Measurements from ENCODE around the gene TBC1D22B.
"Not testable (repeated sequence)": the region's sequence is repeated elsewhere in the genome, so short reads cannot be mapped to it uniquely, and the experiment has no call there.

Gene TBC1D22B

DNA sequence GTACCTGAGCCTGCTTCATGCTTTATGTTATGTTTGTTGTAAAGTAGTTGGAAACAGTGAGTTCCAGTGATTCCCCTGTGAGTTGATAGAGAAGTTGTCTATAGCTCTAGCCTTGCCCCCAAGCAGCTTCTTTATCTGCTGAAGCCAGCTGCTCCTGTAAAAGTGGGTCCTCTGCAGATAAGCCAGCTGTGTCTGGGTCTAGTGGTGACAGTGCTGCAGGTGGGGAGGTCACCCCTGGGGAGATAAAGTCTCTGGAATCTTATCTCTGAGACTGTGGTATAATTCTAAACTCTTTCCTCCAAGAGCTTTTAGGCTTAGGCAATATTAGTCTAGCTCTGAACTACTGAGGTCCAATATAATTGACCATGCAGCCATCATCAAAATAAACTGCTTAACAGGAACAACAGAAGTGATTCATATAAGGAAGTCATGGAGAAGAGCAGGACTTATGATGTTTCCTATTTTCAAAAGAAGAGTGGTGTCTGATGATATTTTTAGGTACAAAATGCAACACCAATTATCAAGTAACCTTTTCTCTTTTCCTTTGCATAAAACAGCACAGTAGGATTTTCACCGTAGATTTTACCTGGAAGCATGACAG is 44.6 kb downstream of the TBC1D22B start:
- no peak for FAIRE-seq
- no peak for DNase-seq (ENCODE audit: low spot score)

DNA sequence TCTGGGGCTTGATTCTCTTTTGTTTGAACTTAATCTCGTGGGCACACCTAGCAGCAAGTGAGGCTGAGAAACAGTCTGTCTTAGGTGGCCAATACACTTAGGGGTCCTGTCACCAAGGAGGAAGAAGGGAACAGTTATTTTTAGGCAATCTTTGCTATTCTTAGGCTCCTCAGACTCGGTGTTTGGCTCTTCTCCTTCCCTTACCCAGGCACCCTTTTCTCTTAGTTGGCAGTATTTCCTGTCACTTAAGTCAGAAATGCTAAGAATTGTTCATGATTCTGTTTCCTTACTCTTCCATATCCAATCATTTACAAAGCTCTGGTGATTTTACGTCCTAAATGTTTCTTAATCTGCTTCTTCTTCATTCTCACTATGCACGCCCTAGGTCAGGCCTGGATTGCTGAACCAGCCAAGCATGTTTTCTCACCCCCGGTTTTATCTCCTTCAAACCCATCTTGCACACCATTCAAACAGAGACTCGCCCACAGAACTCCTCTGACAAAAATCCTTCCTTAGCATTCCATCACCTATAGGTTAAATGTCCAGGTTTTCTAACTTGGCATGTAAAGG is 45.6 kb downstream of the TBC1D22B start:
- DNase-seq (ENCODE audit: low spot score) (no peak), FAIRE-seq (no peak)

DNA sequence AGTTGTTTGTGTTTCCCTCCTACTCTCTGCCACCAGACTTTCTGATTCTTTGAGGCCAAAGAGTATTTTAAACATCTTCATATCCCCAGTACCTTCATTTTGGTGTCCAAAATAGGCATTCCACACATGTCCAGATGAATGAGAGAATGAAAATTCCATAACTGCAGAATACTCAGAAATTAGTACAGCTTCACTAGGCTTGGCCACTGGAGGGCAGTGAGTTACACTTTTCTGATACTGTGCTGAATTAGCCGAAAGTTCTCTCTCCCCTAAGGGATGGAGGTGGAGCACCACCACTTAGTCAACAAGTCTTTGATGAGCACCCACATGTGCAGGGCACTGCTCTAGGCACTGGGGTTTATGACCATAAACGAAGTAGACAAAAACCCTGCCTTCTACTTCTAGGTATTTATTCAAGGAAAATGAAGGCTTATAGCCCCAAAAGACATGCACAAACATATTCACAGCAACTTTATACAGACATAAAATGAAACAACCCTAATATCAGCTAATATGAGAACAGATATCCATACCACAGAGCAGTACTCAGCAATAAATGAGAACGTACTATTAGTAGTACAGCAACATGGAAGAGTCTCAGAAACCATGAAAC is 46.4 kb downstream of the TBC1D22B start:
- DNase-seq (ENCODE audit: low spot score) = peak; percentile 54
- no peak for FAIRE-seq

DNA sequence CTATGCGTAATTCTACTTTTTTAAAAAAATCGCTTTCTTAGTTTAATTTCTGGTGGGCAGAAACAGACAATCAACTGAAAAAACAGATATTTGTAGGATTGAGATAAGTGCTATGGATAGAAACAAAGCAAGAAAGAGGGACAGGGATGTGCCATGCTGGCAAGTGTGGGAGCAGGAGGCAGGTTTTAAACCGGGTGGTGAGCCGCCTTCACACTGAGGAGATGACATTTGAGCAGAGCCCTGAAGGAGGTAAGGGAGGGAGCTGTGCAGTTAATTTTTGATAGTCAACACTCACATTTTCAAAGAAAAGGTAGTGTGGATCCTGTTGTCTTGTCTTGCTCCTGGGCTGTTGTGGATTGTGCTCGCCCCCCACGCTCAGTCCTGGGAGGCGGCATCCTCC is 47.2 kb downstream of the TBC1D22B start:
- FAIRE-seq = no peak
- DNase-seq (ENCODE audit: low spot score) = no peak

DNA sequence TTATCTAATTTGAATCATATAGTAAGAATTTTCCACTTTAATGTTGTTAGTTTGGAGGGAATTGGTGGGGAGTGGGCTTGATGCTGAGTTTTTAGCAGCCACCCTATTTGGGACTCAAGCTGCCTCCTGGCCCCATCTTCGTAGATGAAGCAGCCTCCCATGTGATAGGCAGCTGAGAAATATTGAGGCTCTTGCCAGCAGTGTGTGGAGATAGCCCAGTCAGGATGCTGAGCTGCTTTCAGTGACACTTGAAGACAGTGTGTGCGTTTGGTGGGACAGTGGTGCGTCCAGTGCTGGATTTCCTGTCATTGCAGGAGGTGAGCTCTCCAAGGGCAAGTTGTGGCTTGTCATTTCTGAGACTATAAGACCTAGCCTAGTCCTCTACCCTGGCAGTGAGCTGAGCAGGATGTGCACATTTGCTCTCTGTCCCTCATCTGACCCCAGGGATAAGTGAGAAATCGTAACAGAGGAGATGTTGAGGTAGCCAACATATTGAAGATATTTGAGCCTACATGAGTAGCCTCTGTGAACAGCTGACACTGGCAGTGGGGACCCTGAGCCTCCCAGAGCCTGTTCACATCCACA is 48.4 kb downstream of the TBC1D22B start:
- no peak for FAIRE-seq
- no peak for DNase-seq (ENCODE audit: low spot score)

DNA sequence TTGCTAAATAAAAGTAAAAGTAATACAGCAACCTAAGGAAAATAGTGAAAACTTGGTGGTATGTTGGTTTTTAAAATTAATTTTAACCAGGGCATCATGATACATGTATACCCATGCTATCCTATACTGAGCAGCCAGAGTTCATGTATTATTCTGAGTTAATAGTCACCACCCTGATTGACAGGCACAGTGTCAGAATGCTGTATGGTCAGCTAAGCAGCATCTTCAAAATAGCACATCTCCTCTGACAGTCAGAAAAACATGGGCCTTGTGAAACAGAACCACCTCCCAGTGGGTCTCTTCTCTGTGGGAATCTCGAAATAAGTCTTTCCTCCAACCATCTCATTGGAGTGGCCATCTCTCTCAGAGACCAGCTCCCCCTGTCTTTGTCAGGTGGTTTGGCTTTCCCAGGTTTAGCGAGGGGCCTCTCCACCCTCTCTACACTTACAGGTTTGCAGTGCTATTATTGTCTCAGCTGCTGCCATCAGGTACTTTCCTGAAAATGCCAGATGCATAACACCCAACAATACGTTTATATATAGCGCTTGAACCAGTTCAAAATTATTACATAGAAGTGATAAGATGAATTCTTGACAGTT is 49.2 kb downstream of the TBC1D22B start:
- FAIRE-seq (no peak), DNase-seq (ENCODE audit: low spot score) (no peak)

DNA sequence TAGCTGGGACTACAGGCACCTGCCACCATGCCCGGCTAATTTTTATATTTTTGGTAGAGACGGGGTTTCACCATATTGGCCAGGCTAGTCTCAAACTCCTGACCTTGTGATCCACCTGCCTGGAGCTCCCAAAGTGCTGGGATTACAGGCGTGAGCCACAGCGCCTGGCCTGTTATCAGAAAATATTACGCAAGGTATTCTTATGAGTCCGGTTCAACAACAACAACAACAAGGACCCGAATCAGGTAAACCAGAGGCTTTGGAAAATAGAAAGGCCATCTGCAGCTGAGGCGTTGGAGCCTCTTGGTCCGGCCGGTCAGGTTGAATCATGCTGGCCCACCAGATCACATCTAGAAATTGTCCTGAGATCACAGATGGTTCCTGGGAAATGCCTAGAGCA is 49.9 kb downstream of the TBC1D22B start:
- FAIRE-seq; DNase-seq (ENCODE audit: low spot score): not testable (repeated sequence)

DNA sequence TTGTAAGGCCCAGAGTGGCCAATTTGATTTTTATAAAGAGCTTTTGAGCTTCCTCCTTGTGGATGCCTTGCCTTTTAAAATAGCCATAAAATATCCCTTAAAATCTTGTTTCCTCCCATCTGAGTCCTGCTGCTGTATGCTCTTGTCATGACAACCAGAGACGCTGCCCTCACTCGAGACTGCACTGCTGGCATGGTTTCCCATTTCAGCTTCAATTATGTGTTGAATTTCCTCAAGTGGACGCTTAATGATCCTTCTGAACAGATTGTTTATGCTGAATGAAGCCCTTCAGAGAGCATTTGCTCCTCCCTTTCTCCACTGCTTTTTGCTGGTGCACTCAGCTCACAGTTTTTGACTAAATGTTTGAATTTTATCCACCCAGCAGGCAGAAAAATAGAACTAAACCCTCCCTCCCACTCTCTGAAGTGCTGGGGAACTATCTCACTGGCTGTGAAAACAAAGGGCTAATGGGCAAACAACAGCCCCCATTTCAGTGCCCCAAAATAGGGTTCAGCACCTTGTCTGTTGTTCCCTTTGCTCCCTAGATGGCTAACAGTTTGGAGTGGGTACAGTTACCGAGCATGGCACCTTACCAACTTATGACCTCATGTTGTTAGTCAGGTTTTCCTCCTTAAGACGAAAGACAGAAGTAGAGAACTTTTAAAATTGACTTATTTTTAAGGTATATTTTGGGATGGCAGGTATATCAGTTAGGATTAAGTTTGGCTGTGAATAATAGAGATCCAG is 50.7 kb downstream of the TBC1D22B start:
- FAIRE-seq = no peak
- no peak for DNase-seq (ENCODE audit: low spot score)

DNA sequence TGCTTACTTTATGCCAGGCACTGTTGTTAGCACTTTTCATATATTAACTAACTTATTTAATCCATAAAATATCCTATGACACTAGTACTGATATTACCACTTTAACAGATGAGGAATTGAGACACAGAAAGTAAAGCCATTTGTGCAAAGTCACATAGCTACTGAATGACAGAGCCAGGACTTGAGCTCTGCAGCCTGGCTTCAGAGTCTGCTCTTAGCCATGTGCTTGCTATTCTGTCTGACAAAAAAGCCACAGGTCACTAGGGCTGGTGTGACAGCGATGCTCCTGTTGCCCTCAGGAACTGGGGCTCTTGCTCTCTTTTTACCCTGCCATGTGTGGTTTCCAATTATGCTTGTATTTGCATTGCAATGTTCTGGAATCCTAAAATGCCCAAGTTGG is 51.5 kb downstream of the TBC1D22B start:
- FAIRE-seq = no peak
- DNase-seq (ENCODE audit: low spot score) = no peak

DNA sequence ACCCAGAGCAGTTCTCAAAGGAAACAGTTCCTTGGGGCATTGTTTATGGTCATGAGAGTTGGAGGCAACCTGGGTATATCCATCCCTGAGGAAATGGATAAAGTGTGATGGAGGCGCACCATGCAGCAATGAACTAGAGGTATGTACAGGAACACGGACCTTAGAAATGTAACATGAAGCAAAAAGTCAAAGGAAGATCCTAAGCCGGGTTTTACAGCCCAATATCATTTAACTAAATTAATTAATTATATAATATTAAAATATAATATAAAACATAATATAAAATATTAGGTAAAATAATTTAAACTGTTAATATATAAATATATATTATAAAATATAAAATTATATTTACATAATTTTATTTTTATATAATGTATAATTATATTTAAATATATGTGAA is 52.1 kb downstream of the TBC1D22B start:
- FAIRE-seq (no peak), DNase-seq (ENCODE audit: low spot score) (no peak)

DNA sequence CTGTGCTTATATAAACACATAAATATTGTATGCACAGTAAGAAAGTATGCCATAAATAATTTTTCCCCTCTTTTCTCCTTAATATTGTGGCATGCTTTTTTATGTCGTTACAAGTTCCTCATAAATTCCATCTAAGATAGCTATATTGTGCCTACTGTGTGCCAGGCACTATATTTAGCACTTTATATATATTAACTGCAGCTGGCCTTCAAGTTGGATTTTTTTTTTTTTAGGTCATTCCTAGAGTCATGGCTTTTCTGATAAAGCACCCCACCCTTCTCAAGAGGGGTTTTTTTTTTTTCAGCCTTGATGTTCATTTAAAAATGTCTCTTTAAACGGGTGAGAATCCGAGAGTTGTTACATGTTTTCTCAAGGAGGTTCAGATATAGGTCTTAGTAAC is 53.4 kb downstream of the TBC1D22B start:
- DNase-seq (ENCODE audit: low spot score) (no peak), FAIRE-seq (no peak)

DNA sequence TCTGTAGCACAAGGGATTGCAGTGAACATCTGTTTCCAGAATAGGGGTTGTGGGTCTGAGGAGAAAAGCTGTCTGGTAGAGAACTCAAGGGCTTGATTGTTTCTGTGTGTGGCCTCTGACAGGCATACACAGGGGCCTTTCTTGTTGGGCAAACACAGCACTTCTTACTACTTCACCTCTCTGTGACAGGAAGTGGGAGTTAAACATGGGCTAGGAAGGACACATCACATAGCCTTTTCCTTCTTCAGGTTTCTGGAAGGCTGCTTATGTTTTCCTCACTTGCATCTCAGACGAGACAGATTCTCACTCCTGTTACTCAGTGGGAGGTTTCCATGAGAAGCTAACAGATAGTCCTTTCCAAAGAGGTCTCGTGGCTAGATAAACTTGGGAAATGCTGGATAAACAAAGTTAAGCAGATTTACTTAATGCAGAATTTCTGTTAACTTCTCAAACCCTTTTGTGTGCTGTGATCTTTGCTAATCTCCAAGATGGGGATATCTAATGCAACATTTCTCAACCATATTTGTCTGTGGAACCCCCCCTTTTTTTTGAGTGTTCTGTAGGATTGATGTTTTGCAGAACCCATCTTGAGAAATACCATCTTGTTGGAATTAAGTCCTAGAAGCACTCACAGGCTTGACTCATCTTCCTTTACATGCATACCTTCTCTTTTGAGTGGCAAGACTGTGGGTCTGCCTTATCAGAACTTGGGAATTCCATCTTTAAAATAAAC is 54.3 kb downstream of the TBC1D22B start:
- FAIRE-seq (no peak), DNase-seq (ENCODE audit: low spot score) (no peak)

DNA sequence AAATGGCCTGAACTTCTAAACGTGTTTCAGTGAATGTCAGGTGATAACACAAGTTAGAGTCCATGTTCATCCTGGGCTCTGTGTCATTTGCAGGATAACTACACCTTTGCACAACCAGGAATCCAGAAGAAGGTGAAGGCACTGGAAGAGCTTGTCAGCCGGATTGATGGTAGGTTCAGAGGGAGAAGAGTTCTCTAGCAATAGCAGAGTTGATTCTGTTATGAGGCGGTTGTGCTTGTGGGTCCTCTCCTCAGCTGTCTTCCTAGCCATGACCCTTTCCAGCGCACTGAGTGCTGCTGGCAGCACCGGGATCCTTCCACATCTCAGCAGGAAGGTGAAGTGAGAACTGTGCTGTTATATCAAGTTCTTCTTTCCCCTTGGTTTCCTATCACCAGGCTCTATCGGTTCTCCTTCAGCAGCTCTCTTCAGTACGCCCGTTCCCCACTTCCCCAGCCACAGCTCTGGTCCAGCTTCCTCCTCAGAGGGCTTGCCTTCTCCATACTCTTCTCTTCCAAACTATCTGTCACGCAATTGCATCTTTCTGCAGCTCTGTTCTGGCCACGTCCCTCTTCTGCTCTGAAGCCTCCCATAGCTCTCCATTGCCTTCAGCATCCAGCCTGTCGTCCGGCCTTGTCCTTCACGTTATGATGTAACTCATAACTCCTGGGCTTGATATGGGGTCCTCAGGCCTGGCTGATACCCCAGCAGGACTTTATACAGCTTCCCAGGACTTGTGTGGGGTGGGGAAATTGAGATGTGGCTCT is 56.3 kb downstream of the TBC1D22B start:
- DNase-seq (ENCODE audit: low spot score) (no peak), FAIRE-seq (no peak)

DNA sequence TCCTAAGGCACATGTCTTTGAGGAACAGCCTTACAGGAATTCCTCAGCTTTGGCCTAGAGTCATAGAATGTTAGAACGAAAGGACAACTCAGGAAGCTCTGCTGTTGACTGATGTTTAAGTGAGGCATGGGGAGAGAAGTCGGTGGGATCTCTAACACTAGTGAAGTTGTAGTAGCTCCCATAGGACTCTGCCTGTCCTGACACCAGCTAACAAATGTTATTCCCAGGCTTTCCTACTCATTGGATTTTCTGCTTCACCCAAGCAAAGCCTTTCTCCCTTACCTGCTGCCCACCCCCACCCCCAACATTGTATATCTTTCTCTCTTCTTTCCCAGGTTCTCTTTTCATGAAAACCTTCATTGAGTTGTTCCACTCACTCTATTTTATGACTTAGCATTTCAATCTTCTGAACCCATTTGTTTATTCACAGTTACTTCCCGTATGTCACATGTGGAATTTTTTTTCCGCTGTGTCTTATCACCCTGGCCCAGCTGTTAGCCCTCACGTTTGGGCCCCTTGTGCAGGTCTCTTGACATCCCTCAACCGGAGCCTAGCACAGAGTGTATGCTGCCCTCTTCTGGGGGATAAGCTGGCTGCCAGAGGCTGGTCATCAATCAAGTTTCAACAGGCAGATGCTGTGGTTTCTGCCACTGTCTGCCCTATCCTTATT is 57.0 kb downstream of the TBC1D22B start:
- no peak for FAIRE-seq
- DNase-seq (ENCODE audit: low spot score) = peak; percentile 51

DNA sequence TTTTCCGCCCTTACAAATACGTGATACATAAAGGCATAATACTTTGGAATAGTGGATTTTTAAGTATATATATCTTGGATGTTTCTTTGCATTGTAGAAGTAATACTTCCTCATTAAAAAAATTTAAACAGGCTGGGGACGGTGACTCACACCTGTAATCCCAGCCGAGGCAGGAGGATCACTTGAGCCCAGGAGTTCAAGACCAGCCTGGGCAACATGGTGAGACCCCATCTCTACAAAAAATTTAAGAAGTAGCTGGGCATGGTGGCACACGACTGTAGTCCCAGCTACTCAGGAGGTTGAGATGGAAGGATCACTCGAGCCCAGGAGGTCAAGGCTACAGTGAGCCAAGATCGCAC is 57.6 kb downstream of the TBC1D22B start:
- DNase-seq (ENCODE audit: low spot score) = no peak
- no peak for FAIRE-seq

DNA sequence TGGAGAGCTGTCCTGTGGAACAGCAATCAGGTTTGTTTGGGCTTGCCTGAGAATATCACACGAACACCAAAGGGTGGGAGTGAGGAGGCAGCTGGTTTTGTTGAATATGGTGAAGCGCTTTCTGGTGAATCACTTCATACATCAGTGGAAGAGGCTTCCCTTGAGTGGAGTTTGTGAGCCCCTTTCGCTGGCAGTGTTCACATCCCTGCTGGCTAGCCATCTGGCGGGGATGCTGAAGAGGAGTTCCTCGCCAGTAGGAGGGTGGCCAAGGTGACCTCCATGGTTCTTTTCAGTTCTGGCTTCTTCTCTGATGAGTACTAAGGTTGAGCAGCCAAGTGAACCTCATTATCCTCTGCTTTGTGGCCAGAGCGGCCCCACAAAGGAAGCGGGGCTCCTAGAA is 58.5 kb downstream of the TBC1D22B start:
- no peak for FAIRE-seq

DNA sequence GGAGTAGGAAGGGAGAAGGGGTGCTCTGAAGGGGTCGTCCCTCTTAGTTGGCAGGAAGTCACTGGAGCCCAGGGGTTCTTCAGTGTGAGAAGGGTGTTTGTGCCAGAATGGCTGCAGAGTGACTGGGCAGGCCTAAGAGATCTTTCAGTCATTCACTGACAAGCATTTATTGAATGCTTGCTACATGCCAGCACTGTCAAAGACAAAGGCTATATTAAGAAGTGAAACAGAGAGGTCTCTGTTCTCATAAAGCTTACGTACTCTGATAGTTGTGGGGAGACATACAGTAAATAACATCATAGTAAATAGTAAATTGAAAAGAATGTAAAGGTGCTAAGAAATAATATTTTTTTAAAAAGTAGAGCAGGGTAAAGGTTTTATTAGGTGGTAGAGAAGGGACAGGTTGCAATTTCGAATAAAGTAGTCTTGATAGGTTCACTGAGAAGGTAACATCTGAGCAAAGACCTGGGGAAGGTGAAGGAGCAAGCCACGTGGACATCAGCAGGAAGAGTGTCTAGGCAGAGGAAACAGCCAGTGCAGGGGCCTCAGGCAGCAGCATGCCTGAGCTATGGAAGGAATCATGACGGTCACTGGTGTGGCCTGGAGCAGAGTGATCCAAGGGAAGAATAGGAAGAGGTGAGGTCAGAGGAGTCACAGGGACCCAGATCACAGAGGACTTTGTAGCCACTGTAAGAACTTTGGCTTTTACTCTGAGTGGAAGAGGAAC is 59.9 kb downstream of the TBC1D22B start:
- FAIRE-seq (no peak), DNase-seq (ENCODE audit: low spot score) (no peak)

More for the DNA sequence above, 58.5 kb downstream of the TBC1D22B start:
- DNase-seq (ENCODE audit: low spot score) = no peak

DNA sequence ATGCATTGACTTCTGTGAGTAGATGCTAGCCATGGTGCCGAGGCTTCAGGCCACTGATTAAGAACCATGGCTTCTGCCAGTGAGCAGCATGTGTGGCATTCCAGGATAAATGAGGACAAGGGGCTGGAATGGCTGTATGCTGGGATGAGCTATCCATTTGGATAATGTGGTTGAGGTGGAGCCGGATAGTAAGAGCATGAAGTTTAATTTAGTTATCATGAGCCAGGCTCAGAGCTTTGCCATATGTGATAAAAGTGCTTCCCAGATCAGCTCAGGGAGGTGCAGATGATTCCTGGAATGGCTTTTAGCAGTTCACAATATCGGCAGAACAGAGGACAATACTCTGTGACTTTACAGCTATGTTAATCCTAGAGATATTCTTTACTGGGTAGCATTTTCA is 61.6 kb downstream of the TBC1D22B start:
- no peak for FAIRE-seq
- no peak for DNase-seq (ENCODE audit: low spot score)

DNA sequence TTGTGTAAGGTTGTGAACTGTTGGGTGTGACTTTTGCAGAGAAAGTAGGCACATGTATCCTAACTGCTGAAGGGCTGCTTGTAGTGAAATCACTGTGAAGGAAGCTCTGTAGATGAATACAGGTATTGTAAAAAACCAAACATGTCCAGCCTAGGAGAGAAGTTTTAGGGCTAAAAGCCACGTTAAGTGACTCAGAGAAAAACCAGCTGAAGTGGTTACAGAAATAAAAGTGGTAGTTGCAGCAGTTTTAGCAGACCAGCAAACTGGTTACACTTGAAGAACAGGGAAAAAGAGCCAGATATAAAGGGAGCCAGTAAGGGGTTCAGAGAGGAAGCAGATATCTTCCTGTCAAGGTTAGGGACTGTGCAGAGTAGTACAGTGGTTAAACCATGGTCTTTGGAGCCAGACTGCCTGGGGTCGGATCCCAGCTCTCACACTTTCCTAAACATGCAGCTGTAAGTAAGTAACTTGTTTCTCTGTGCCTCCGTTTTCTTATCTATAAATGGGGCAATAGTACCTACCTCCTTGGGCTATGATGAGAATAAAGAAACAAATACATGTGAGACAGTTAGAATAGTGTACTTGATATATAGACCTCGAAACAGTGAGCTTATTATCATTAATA is 62.4 kb downstream of the TBC1D22B start:
- DNase-seq (ENCODE audit: low spot score) (no peak), FAIRE-seq (no peak)

Measured in urothelium cell line (cell line).